ENCODE measurements around the gene DLX3.

DNA sequence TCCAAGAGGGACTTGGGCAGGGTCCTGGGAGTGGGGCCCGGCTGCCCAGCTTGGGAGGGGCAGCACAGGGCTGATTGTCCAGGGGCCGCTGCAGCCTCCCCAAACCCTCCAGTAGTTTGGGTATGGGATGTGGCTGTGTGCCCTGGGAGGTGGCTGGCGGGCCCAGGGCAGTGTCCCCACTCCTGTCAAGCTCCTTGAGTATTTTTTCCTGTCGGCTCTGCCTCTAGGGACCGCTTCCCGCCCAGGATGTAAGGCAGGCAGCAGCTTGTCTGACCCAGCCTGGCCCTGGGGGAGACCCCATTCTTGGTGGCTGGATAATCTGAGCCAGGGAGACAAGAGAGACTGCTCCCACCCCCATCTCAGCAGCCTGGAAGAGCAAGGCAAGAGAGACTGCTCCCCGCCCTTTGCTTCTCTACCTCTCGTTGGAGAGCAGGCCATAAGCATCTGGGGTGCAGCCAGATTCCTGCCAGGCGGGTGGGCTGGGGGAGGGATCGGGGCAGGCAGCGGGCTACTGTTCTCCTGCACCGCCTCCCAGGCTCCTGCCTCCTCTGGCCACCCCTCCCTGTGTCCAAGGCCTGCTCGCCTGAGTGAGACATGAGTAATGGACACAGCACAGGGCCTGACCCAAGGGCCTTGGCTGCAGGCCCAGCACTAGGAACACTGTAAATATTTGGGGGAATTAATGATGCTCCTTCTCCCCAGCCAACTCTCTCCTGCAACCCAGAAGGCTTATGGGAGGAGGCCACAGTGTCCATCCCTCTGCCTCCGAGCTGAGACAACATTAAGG lies 42.5 kb upstream of the DLX3 start:
- no peak for TF ChIP-seq POLR2AphosphoS5 (IDR thresholded peaks at IDR 0.05; ENCODE audit: borderline replicate concordance, low read depth, low read length)
- no peak for TF ChIP-seq EZH2 (IDR thresholded peaks at IDR 0.05)
- TF ChIP-seq FOXP2 (optimal IDR thresholded peaks at IDR 0.05; ENCODE audit: control extremely low read depth, extremely low read length, insufficient read depth), result no peak
